Pulmonary artery endothelial cell (primary cell): ENCODE data around the gene LRGUK. TPM values are rescaled to one million over a fixed set of nuclear protein-coding genes. Genes with fewer than 3 reads are reported as not detected.
"Not testable (repeated sequence)": the region's sequence is repeated elsewhere in the genome, so short reads cannot be mapped to it uniquely, and the experiment has no call there.

ENCODE experiments used
- DNase-seq: peaks from one replicate; pipeline ENCODE4 v3.0.0-alpha.2; 2011; ENCODE audit warnings: low read depth, low spot score
- total RNA-seq: library from RNA; depleted of rRNA; stranded (reverse); fragments of >200 nt; gene quantifications from 2 replicates; pipeline ENCODE4 v1.2.3, GENCODE V29; 2014

Gene LRGUK
- total RNA-seq, 1 donor from 2014 or later: 0.07 TPM

DNA sequence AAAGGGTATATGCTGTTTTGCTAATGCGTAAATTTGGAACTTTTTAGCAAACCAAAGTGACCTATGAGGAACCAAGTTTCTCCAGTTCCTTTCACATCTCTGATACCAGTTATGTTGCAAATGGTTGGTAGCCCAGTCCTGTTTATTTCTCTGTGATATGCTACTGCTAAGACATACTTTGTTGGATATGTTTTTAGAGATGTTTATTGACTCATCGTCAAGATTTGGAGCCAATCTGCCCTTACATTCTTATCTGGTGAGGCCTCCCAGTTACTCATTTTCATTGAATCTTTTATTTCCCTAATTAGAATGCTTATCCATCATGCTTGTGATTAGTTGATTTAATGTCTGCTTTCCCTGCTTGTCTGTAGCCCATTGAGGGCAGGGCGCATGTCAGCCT lies 58.9 kb downstream of the LRGUK start:
- no peak for DNase-seq

- no peak for DNase-seq
Measured at GRCh38 chr7:134186801-134187200, 59.7 kb downstream of the LRGUK start.

- DNase-seq: no peak
Measured at GRCh38 chr7:134187893-134188292, 60.8 kb downstream of the LRGUK start.

- no peak for DNase-seq
Measured at GRCh38 chr7:134188311-134188710, 61.2 kb downstream of the LRGUK start.

- DNase-seq: no peak
Measured at GRCh38 chr7:134189559-134189958, 62.4 kb downstream of the LRGUK start.

GRCh38 chr7:134191876-134192275 lies 64.7 kb downstream of the LRGUK start:
- no peak for DNase-seq

DNA sequence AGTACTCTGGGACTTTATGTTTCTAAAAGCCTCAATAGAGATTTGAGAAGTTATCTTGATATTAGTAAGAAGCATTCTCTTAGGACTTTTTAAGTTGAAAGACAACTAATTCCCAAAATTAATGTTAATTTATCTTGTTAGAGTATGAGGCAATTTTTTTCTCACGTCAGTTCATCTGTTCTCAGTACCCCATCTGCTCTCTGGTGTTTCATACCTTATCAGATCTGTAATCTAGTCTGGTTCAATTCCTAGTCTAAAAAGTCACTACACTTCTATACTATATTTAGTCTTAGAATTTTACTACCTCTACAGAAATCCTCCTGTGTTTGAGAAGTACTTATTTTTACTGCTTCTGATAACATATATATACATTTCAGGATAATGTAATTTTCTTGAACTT lies 66.1 kb downstream of the LRGUK start:
- DNase-seq: no peak

GRCh38 chr7:134195252-134195651 lies 68.1 kb downstream of the LRGUK start:
- DNase-seq: no peak

GRCh38 chr7:134196439-134196838 lies 69.3 kb downstream of the LRGUK start:
- DNase-seq: no peak

DNA sequence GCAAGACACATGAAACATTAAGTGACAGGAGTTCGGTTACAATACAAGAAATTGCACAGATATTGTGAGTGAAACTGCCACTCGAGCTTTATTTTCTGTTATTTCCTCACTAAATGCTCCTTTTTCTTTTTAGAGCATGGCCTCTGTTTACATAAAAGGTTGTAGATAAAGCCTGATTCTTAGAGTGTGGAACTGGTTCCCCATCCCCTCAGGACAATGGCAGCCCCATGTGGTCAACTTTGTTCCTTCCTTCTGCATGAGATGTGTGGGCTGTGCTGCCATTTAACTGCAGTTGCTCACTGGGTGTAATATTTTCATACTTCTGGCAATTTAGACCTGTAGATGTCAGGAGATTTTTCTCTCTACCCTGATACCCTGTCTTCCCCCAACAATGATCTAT lies 70.2 kb downstream of the LRGUK start:
- DNase-seq: no peak

DNA sequence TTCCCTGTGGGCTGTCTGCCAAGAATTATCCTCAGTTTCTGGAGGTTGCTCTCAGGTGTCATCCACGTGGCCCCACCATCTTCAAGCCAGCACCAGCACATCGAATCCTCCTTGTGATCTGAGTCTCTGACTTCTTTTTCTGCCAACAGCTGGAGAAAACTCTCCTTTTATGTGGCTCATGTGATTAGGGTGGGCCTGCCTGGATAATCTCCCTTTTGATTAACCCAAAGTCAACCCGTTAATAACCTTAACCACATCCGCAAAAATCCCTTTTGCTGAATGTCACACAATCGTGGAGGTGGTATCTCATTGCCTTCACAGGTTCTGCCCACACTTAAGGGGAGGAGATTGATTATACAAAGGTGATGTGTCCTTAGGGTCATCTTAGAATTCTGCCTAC lies 73.8 kb downstream of the LRGUK start:
- no peak for DNase-seq

DNA sequence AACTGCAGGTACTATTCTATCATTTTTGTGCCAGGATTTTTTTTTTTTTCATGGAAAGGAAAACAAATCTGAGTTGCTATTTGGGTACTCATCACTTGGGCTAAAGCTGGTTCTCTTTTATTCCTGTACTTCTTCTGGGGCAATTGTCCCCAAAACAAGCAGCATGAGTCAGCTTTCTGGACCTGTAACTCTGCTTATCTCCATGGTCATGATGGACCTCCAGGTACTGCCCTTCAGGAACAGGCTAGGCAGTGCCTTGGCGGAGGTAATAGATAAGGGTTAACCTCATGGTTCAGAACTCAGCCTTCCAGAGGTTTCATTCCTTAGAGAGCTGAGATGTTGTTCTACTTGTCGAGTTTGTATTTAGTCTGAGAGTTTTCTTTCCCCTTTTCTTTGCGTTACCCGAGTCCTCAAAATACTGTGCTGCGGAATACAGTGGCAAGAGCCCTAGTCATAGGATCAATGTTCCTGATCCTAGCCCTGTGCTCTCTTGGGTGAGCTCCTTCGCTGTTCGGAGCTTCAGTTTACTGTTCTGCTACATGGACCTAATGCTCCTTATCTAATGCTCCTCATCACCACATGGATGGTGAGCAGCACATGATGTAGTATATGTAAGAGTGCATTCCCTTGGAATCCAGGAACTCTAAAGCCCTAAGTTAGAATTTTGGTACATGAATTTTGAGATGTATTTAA lies 74.6 kb downstream of the LRGUK start:
- no peak for DNase-seq

DNA sequence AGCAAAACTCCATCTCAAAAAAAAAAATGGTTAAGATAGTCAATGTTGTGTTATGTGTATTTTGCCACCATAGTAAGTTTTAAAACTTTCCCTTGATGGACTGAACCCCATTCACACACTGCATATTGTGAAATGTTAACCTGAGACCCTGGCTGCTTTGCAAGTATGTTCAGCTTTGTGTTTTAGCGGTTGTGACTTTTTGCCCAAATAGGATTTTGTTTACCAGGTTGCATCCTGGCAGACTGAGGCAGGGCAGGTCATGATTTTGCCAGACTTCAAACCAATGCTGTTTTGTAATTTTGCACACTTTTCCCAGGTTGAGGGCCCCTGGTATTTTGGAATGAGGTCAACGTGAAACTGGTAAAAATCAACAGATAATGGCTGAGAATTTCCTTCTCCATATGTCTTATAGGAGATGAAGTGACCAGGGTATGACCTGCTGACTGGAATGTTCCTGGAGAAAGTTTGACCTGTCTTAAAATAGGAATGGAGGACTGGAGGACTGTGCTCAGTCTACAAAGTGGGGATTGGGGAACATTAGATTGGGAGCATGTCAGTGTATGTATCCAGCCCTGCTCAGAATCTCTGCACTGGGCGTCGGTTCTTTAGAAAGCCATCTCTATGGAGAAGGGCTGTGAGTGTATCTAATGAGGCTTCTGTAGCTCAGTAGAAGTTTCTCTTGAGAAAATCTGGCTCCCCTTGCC lies 76.2 kb downstream of the LRGUK start:
- no peak for DNase-seq

- DNase-seq: no peak
Measured at GRCh38 chr7:134209322-134210015, 82.3 kb downstream of the LRGUK start.

DNA sequence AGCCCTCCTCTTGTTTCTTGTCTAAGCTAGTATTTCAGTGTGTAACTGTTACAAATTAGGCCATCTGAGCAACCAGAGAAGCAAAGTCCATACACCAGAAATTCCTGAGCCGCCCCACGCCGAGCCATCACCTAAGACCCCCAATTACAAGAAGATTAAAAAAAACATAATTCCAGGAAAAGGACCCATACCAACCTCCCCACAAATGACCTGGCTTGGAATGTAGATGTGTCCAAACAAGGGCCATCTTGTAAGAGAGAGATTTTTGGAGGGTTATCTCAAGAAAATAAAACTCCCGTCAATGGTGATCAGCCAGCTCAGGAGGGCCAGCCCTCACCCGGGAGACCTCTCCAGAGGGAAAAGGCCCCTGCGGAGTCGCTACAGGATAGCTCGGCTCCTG lies 83.1 kb downstream of the LRGUK start:
- DNase-seq: no peak

GRCh38 chr7:134210976-134211663 lies 84.0 kb downstream of the LRGUK start:
- DNase-seq: no peak

GRCh38 chr7:134211817-134212216 lies 84.7 kb downstream of the LRGUK start:
- no peak for DNase-seq

DNA sequence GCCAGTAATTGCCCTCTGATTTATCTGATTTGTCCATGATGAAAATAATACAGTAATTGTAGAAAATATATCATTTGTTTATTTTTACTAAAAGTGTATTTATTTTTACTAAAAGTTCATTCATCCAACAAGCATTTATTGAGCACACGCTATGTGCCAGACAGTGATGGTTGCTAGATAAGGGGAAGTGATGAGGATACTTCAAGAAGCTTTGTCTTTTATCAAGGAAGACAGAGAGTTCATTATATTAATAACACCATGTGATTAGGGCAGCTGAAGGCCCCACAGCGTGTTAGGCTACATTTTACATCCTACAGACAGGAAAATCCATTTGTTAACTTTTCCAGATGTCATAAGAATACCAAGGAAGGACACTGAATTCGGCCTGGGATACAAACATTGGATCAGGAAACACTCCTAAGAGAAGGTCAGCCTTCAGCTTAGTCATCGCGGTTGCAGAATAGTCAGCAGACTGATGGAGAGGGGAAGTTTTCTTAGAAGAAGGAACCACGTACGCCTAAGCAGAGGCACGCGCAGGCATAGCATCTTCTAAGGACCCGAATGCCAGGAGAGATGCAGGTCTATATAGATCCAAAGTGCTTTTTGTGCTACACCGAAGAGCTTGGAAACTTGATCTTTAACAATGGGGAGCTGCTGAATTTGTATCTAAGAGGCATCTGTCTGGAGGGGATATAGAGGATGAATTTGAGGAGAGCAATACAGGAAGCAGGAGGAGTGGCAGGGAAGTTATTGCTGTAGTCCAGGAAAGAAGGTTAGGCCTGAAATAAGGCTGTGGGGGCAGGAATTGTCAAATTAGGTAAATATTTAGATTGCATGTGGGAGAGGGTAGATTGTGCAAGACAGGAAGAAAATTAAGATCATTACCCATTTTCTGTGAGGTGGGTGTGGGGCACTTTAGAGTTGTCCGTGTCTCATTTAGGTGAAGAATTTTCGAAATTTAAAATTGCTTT lies 85.7 kb downstream of the LRGUK start:
- DNase-seq: no peak

DNA sequence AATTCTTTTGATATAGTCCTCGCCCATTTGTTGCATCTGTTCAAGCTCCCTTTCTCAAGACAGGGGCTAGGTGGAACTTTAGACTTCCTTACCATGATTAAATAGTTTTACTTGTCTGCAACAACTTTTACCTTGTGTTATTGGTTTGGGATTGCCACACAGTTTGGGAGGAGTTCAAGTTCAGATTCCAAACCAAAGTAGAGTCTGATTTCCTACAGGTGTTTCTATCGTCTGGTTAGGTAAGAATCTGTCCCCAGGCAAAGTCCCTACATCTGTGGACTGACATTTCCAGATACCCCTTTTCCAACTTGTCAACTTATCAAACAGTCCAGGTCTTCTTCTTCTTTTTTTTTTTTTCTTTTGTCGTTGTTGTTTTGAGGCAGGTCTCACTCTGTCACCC lies 93.1 kb downstream of the LRGUK start:
- no peak for DNase-seq

- DNase-seq: not testable (repeated sequence)
Measured at GRCh38 chr7:134231296-134231695, 104.2 kb downstream of the LRGUK start.

- no peak for DNase-seq
Measured at GRCh38 chr7:134234216-134234615, 107.1 kb downstream of the LRGUK start.
